ENCODE measurements around the gene DCTN2. TPM values are rescaled to one million over a fixed set of nuclear protein-coding genes. Genes with fewer than 3 reads are reported as not detected.

The DCTN2 gene
- total and polyA plus RNA-seq, 4 donors = 28.5 to 66.6 (median 31.2) TPM

GRCh38 chr12:57558864-57559263 lies 11.9 kb upstream of the DCTN2 start:
- Histone ChIP-seq H3K27me3 (ENCODE audit: control insufficient read depth in 4 of 4, insufficient read depth in 4 of 4, low read length in 3 of 4) (no peaks in the 10 kb centered on the region), H3K4me3 (ENCODE audit: low read depth in 1 of 3, low read length in 3 of 3) (no peak overlapping the region), H3K36me3 (ENCODE audit: control insufficient read depth in 4 of 4, insufficient read depth in 3 of 4, low read depth in 1 of 4, low read length in 3 of 4) (no peaks in the 10 kb centered on the region), H3K9ac (ENCODE audit: low read depth in 1 of 2, low read length in 2 of 2) (no peak overlapping the region), H3K4me1 (ENCODE audit: control insufficient read depth in 4 of 4, insufficient read depth in 4 of 4, low read length in 3 of 4) (no peaks in the 10 kb centered on the region), H3K9me3 (ENCODE audit: control insufficient read depth in 4 of 4, low read length in 3 of 4) (no peaks in the 10 kb centered on the region), H3K27ac (ENCODE audit: low read depth in 1 of 2, low read length in 2 of 2) (no peak overlapping the region)
- TF ChIP-seq NR2F2 (IDR thresholded peaks at IDR 0.05) (no peak), HNF4G (IDR thresholded peaks at IDR 0.05) (no peak), ATF3 (IDR thresholded peaks at IDR 0.05) (no peak), YY1 (IDR thresholded peaks at IDR 0.05) (no peak), RXRA (IDR thresholded peaks at IDR 0.05) (no peak), ZBTB33 (IDR thresholded peaks at IDR 0.05) (no peak), MAX (IDR thresholded peaks at IDR 0.05) (no peak), CTCF (IDR thresholded peaks at IDR 0.05; ENCODE audit: low read depth, low read length, missing input control) (no peak), REST (IDR thresholded peaks at IDR 0.05) (no peak), EGR1 (IDR thresholded peaks at IDR 0.05; ENCODE audit: low read depth in 2 of 2) (no peak), TAF1 (conservative IDR thresholded peaks at IDR 0.05) (no peak), HNF4A (conservative IDR thresholded peaks at IDR 0.05) (no peak), RAD21 (IDR thresholded peaks at IDR 0.05) (no peak), FOXA1 (IDR thresholded peaks at IDR 0.05) (no peak), GABPA (IDR thresholded peaks at IDR 0.05 in 1 of 2, conservative IDR thresholded peaks at IDR 0.05 in 1 of 2) (no peak)
- 83% methylated on average over 4 of the region's 4 CpGs for WGBS
- DNase-seq (ENCODE audit: low spot score) = no peak

GRCh38 chr12:57554897-57555296 lies 7.9 kb upstream of the DCTN2 start:
- H3K9ac ChIP-seq (ENCODE audit: low read depth in 1 of 2, low read length in 2 of 2) = no peak overlapping the region
- peaks cover 0 to 6% (median 0%) of the 10 kb centered on the region in 4 donors for H3K27me3 ChIP-seq (ENCODE audit: control insufficient read depth in 4 of 4, insufficient read depth in 4 of 4, low read length in 3 of 4)
- no peak overlapping the region for H3K27ac ChIP-seq (ENCODE audit: low read depth in 1 of 2, low read length in 2 of 2)
- H3K36me3 ChIP-seq (ENCODE audit: control insufficient read depth in 4 of 4, insufficient read depth in 3 of 4, low read depth in 1 of 4, low read length in 3 of 4) = no peaks in the 10 kb centered on the region
- H3K9me3 ChIP-seq (ENCODE audit: control insufficient read depth in 4 of 4, low read length in 3 of 4) = no peaks in the 10 kb centered on the region
- H3K4me1 ChIP-seq (ENCODE audit: control insufficient read depth in 4 of 4, insufficient read depth in 4 of 4, low read length in 3 of 4) = peaks cover 0 to 2% (median 1%) of the 10 kb centered on the region in 4 donors
- WGBS = 96% methylated on average over 1 of the region's 1 CpG
- DNase-seq (ENCODE audit: low spot score) = no peak
- H3K4me3 ChIP-seq (ENCODE audit: low read depth in 1 of 3, low read length in 3 of 3) = no peak overlapping the region
- TF ChIP-seq MAX (IDR thresholded peaks at IDR 0.05) = no peak
- TF ChIP-seq ATF3 (IDR thresholded peaks at IDR 0.05) = no peak
- no peak for TF ChIP-seq HNF4G (IDR thresholded peaks at IDR 0.05)
- no peak for TF ChIP-seq HNF4A (conservative IDR thresholded peaks at IDR 0.05)
- TF ChIP-seq ZBTB33 (IDR thresholded peaks at IDR 0.05) = no peak
- TF ChIP-seq NR2F2 (IDR thresholded peaks at IDR 0.05) = no peak
- no peak for TF ChIP-seq CTCF (IDR thresholded peaks at IDR 0.05; ENCODE audit: low read depth, low read length, missing input control)
- no peak for TF ChIP-seq EGR1 (IDR thresholded peaks at IDR 0.05; ENCODE audit: low read depth in 2 of 2)
